SU-DHL-6 (cell line): Measurements from ENCODE around the gene ABHD12B.

Experiments used
- H2AFZ ChIP-seq: fragments of 200-600 bp; sonication (generic); 2 replicates; pipeline ENCODE4 v1.6.1; 2014; ENCODE audit warnings: low read depth, mild to moderate bottlenecking, moderate library complexity, mixed read lengths, antibody characterized with exemption, low read length; ENCODE audit not compliant: severe bottlenecking
- H3F3A ChIP-seq: fragments of 200-600 bp; shearing (Covaris generic); 2 replicates; pipeline ENCODE4 v1.6.0; 2016; ENCODE audit warnings: antibody characterized with exemption, mild to moderate bottlenecking; ENCODE audit not compliant: insufficient read depth
- H3K27ac ChIP-seq: fragments of 200-600 bp; sonication (generic); 2 replicates; pipeline ENCODE4 v1.5.1; 2016; ENCODE audit warnings: low read depth, mild to moderate bottlenecking, low read length, moderate library complexity, mixed read lengths
- H3K27me3 ChIP-seq: fragments of 200-600 bp; sonication (generic), shearing (Covaris generic); 2 replicates; pipeline ENCODE4 v1.6.0; 2014; ENCODE audit warnings: mild to moderate bottlenecking, low read length
- H3K36me3 ChIP-seq: fragments of 200-600 bp; sonication (generic); 2 replicates; pipeline ENCODE4 v1.6.1; 2014; ENCODE audit warnings: mild to moderate bottlenecking, low read length, mixed read lengths
- H3K4me2 ChIP-seq: fragments of 300-600, 200-600 bp; shearing (Covaris generic), sonication (generic); 2 replicates; pipeline ENCODE4 v1.6.0; 2014; ENCODE audit warnings: low read length, low read depth, mild to moderate bottlenecking; ENCODE audit not compliant: poor library complexity, severe bottlenecking
- H3K4me3 ChIP-seq: fragments of 200-600 bp; sonication (generic); 2 replicates; pipeline ENCODE4 v1.5.1; 2014; ENCODE audit warnings: antibody characterized with exemption, low read length, mild to moderate bottlenecking, mixed read lengths; ENCODE audit not compliant: insufficient read depth, poor library complexity, severe bottlenecking
- H3K79me2 ChIP-seq: fragments of 200-600 bp; sonication (generic); 2 replicates; pipeline ENCODE4 v1.6.1; 2014; ENCODE audit warnings: mild to moderate bottlenecking, low read length, moderate library complexity; ENCODE audit not compliant: insufficient read depth
- H3K9ac ChIP-seq: fragments of 200-600 bp; sonication (generic); 2 replicates; pipeline ENCODE4 v1.7.0; 2014; ENCODE audit warnings: mild to moderate bottlenecking, low read length
- H3K9me2 ChIP-seq: fragments of 200-600 bp; sonication (generic); replicated peaks from 2 replicates; pipeline ENCODE4 v1.6.1; 2014; ENCODE audit warnings: low read length; ENCODE audit not compliant: insufficient read depth
- H3K9me3 ChIP-seq: fragments of 200-600 bp; sonication (generic); 2 replicates; pipeline ENCODE4 v1.6.1; 2014; ENCODE audit warnings: low read length, mixed read lengths; ENCODE audit not compliant: insufficient read depth
- H4K20me1 ChIP-seq: fragments of 200-600 bp; sonication (generic); 2 replicates; pipeline ENCODE4 v1.6.1; 2014; ENCODE audit warnings: low read depth, mild to moderate bottlenecking, antibody characterized with exemption, low read length, moderate library complexity, mixed read lengths
- CTCF ChIP-seq: fragments of 200-600 bp; sonication (generic); IDR thresholded peaks from one replicate; pipeline ENCODE4 v1.5.1; 2017; ENCODE audit warnings: antibody characterized with exemption, mild to moderate bottlenecking, low read length, moderate library complexity; ENCODE audit not compliant: insufficient read depth, poor library complexity, severe bottlenecking
- EZH2phosphoT487 ChIP-seq: fragments of 200-600 bp; sonication (generic), shearing (Covaris generic); conservative IDR thresholded peaks from 2 replicates; pipeline ENCODE4 v1.6.1; 2018; ENCODE audit warnings: mild to moderate bottlenecking, antibody characterized with exemption, low read length, moderate library complexity, mixed read lengths

Gene ABHD12B

GRCh38 chr14:50860478-50861086 lies 11.3 kb upstream of the ABHD12B start:
- no peak overlapping the region for H3K27ac ChIP-seq
- peak overlapping the region; percentile 96 for H2AFZ ChIP-seq
- H3F3A ChIP-seq = no peaks in the 10 kb centered on the region
- peak overlapping the region; percentile 51 for H3K4me3 ChIP-seq
- no peaks in the 10 kb centered on the region for H3K9me3 ChIP-seq
- peak overlapping the region; percentile 99 for H3K4me2 ChIP-seq
- no peaks in the 10 kb centered on the region for H3K36me3 ChIP-seq
- no peaks in the 10 kb centered on the region for H3K9me2 ChIP-seq
- H3K9ac ChIP-seq = peak overlapping the region; percentile 58
- no peaks in the 10 kb centered on the region for H3K79me2 ChIP-seq
- H4K20me1 ChIP-seq = no peaks in the 10 kb centered on the region
- peak; percentile 49 for TF ChIP-seq CTCF
- no peak for TF ChIP-seq EZH2phosphoT487
- no peaks in the 10 kb centered on the region for H3K27me3 ChIP-seq

- H3K36me3 ChIP-seq = no peaks in the 10 kb centered on the region
- H3K9me3 ChIP-seq = no peaks in the 10 kb centered on the region
- H3K9ac ChIP-seq = no peak overlapping the region
- no peak overlapping the region for H3K4me3 ChIP-seq
- no peaks in the 10 kb centered on the region for H4K20me1 ChIP-seq
- no peaks in the 10 kb centered on the region for H3K79me2 ChIP-seq
- no peak overlapping the region for H3K27ac ChIP-seq
- TF ChIP-seq CTCF (no peak), EZH2phosphoT487 (no peak)
- H3K4me2 ChIP-seq = no peak overlapping the region
- no peak overlapping the region for H2AFZ ChIP-seq
- H3F3A ChIP-seq = no peaks in the 10 kb centered on the region
- no peaks in the 10 kb centered on the region for H3K9me2 ChIP-seq
- H3K27me3 ChIP-seq = no peaks in the 10 kb centered on the region
Measured at GRCh38 chr14:50862036-50862570, 9.8 kb upstream of the ABHD12B start.

GRCh38 chr14:50864237-50864636 lies 7.6 kb upstream of the ABHD12B start:
- H3K9me3 ChIP-seq = no peaks in the 10 kb centered on the region
- H3K36me3 ChIP-seq = no peaks in the 10 kb centered on the region
- H3K79me2 ChIP-seq = no peaks in the 10 kb centered on the region
- no peaks in the 10 kb centered on the region for H3K9me2 ChIP-seq
- H3K4me3 ChIP-seq = no peak overlapping the region
- no peak overlapping the region for H3K4me2 ChIP-seq
- no peaks in the 10 kb centered on the region for H3F3A ChIP-seq
- no peak overlapping the region for H3K27ac ChIP-seq
- no peaks in the 10 kb centered on the region for H3K27me3 ChIP-seq
- no peak overlapping the region for H3K9ac ChIP-seq
- TF ChIP-seq CTCF = no peak
- TF ChIP-seq EZH2phosphoT487 = no peak
- H2AFZ ChIP-seq = no peak overlapping the region
- H4K20me1 ChIP-seq = no peaks in the 10 kb centered on the region
